LoVo (cell line): ENCODE results near the gene ANKRD33B.
"Not testable (repeated sequence)": the region's sequence is repeated elsewhere in the genome, so short reads cannot be mapped to it uniquely, and the experiment has no call there.

Experiments
- DNase-seq: peaks from one replicate; pipeline ENCODE4 v3.0.0-alpha.2; 2016; ENCODE audit warnings: low spot score

Gene ANKRD33B

GRCh38 chr5:10563945-10564837 lies at the start of gene ANKRD33B:
ANKRD33B (plus strand) TSS chr5:10564070; CDS start chr5:10564468, 398 bp downstream.
- DNase-seq = peak; percentile 84

GRCh38 chr5:10514572-10514971 lies 49.3 kb upstream of the ANKRD33B start:
- not testable (repeated sequence) for DNase-seq

- DNase-seq = no peak
Measured at GRCh38 chr5:10515492-10515891, 48.4 kb upstream of the ANKRD33B start.

GRCh38 chr5:10518347-10518746 lies 45.5 kb upstream of the ANKRD33B start:
- peak; percentile 20 for DNase-seq

GRCh38 chr5:10519729-10520128 lies 44.1 kb upstream of the ANKRD33B start:
- DNase-seq = no peak

- DNase-seq = no peak
Measured at GRCh38 chr5:10520706-10521105, 43.2 kb upstream of the ANKRD33B start.

- no peak for DNase-seq
Measured at GRCh38 chr5:10521466-10522223, 42.2 kb upstream of the ANKRD33B start.

- no peak for DNase-seq
Measured at GRCh38 chr5:10522224-10522611, 41.7 kb upstream of the ANKRD33B start.

GRCh38 chr5:10524376-10525123 lies 39.3 kb upstream of the ANKRD33B start:
- DNase-seq = no peak

- DNase-seq = no peak
Measured at GRCh38 chr5:10525124-10525495, 38.8 kb upstream of the ANKRD33B start.

GRCh38 chr5:10527281-10527950 lies 36.5 kb upstream of the ANKRD33B start:
- no peak for DNase-seq

GRCh38 chr5:10528056-10528816 lies 35.6 kb upstream of the ANKRD33B start:
- DNase-seq = no peak

- no peak for DNase-seq
Measured at GRCh38 chr5:10528827-10529226, 35.0 kb upstream of the ANKRD33B start.

GRCh38 chr5:10530601-10531320 lies 33.1 kb upstream of the ANKRD33B start:
- DNase-seq = no peak

GRCh38 chr5:10532421-10532820 lies 31.4 kb upstream of the ANKRD33B start:
- DNase-seq = no peak

GRCh38 chr5:10533226-10533625 lies 30.6 kb upstream of the ANKRD33B start:
- DNase-seq = no peak

GRCh38 chr5:10534561-10535530 lies 29.0 kb upstream of the ANKRD33B start:
- no peak for DNase-seq

GRCh38 chr5:10536511-10536910 lies 27.4 kb upstream of the ANKRD33B start:
- no peak for DNase-seq

GRCh38 chr5:10536931-10537579 lies 26.8 kb upstream of the ANKRD33B start:
- DNase-seq = no peak
